ENCODE measurements around the gene CMTM1. TPM values are rescaled to one million over a fixed set of nuclear protein-coding genes. Genes with fewer than 3 reads are reported as not detected.

Gene CMTM1
- total RNA-seq, 4 donors from 2014 or later, result 2.0 to 5.1 (median 2.1) TPM; not detected in 1

DNA sequence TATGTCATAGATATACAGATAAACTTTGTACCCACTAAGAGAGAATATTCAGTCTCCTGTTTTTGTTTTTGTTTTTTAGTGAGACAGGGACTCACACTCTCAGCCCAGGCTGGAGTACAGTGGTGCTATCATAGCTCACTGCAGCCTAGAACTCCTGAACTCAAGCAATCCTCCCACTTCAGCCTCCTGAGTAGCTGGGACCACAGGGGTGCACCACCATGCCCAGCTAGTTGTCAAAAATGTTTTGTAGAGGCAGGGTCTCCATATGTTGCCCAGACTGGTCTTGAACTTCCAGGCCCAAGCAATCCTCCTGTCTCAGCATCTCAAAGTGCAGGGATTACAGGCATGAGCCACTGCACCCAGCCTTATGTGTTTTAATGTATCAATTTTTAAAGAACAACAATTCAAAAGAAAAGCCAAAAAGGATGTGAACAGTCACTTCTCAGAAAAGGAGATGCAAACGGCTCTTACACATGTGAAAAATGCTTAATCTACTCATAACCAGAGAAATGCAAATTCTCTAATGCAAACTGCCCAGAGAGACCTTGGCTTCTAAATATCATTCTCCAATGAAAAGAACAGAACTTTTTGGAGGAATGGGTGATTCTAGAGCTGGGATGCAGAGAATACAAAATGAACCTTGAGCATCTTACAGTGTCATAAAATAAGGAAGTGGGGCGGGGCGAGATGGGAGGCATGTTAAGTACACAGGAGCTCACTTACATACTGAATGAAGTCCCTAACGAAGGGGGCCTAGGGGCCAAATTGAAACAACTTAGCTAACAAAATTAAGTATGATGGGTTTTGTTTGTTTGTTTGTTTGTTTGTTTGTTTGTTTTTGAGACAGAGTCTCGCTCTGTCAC lies 31.0 kb downstream of the CMTM1 start:
- DNase-seq (ENCODE audit: low spot score in 2 of 2), result no peak
- H3K36me3 ChIP-seq, result no peaks in the 10 kb centered on the region
- TF ChIP-seq POLR2A (IDR thresholded peaks at IDR 0.05), result no peak
- TF ChIP-seq EP300 (IDR thresholded peaks at IDR 0.05), result no peak
- TF ChIP-seq, protein P1, sequence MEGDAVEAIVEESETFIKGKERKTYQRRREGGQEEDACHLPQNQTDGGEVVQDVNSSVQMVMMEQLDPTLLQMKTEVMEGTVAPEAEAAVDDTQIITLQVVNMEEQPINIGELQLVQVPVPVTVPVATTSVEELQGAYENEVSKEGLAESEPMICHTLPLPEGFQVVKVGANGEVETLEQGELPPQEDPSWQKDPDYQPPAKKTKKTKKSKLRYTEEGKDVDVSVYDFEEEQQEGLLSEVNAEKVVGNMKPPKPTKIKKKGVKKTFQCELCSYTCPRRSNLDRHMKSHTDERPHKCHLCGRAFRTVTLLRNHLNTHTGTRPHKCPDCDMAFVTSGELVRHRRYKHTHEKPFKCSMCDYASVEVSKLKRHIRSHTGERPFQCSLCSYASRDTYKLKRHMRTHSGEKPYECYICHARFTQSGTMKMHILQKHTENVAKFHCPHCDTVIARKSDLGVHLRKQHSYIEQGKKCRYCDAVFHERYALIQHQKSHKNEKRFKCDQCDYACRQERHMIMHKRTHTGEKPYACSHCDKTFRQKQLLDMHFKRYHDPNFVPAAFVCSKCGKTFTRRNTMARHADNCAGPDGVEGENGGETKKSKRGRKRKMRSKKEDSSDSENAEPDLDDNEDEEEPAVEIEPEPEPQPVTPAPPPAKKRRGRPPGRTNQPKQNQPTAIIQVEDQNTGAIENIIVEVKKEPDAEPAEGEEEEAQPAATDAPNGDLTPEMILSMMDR (IDR thresholded peaks at IDR 0.05), result no peak
- H3K27ac ChIP-seq, result no peak overlapping the region
- no peak overlapping the region for H3K4me3 ChIP-seq
- WGBS, 2 donors, result 82 to 87% methylated on average over 5 of the region's 5 CpGs
- H3K4me1 ChIP-seq, result peaks cover 0 to 4% (median 0%) of the 10 kb centered on the region in 4 donors
- H3K27me3 ChIP-seq, result no peaks in the 10 kb centered on the region
- H3K9me3 ChIP-seq, result peaks cover 0 to 8% (median 0%) of the 10 kb centered on the region in 4 donors

DNA sequence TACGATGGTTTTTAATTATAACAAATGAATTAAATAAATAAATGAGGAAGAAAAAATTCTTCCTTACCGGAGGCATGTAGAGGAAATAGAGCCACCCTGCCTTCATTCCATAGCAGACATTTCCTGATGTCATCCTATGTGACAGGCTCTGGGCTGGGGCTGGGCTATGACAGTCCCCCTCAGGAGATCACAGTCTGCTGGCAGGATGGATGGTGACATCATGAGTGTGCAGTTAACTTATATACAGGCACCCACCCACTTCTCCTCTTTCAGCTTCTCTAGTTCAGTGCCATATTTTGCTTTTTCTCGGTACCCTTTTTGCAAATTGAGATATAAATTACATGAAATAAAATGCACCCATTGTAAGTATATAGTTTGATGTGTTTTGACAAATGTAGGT lies 31.9 kb downstream of the CMTM1 start:
- Histone ChIP-seq H3K4me3 (no peak overlapping the region), H3K36me3 (no peaks in the 10 kb centered on the region), H3K27ac (no peak overlapping the region), H3K27me3 (no peaks in the 10 kb centered on the region), H3K9me3 (peaks cover 0 to 8% (median 0%) of the 10 kb centered on the region in 4 donors), H3K4me1 (peaks cover 0 to 10% (median under 1%) of the 10 kb centered on the region in 4 donors)
- no peak for DNase-seq (ENCODE audit: low spot score in 2 of 2)
- WGBS, 2 donors, result 59 to 71% methylated on average over 3 of the region's 3 CpGs
- TF ChIP-seq POLR2A (IDR thresholded peaks at IDR 0.05) (no peak), EP300 (IDR thresholded peaks at IDR 0.05) (no peak)
- TF ChIP-seq, protein P1 (IDR thresholded peaks at IDR 0.05), result no peak

DNA sequence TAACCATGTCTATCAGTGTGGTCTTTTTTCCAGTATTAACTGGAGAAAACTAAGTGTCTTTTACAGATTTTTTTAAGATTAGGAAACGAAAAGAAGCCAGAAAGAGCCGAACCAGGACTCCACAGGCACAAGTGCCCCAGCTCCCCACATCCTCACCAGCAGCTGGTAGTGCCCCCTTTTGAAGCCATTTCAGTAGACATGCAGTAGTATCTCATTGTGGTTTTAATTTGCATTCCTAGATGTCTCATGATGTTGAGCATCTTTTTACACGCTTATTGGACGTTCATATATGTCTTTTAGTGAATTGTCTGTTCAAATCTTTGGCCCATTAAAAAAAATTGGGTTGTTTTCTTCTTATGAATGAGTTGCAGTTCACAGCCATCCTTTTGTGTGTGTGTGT lies 33.5 kb downstream of the CMTM1 start:
- H3K9me3 ChIP-seq, result no peaks in the 10 kb centered on the region
- H3K36me3 ChIP-seq, result no peaks in the 10 kb centered on the region
- DNase-seq (ENCODE audit: low spot score in 2 of 2), result no peak
- 80 to 86% methylated on average over 4 of the region's 4 CpGs for WGBS, 2 donors
- TF ChIP-seq, protein P1 (IDR thresholded peaks at IDR 0.05), result no peak
- no peak for TF ChIP-seq EP300 (IDR thresholded peaks at IDR 0.05)
- TF ChIP-seq POLR2A (IDR thresholded peaks at IDR 0.05), result no peak
- H3K4me1 ChIP-seq, result peaks cover 0 to 21% (median 3%) of the 10 kb centered on the region in 4 donors
- no peak overlapping the region for H3K27ac ChIP-seq
- no peak overlapping the region for H3K4me3 ChIP-seq
- H3K27me3 ChIP-seq, result no peaks in the 10 kb centered on the region

DNA sequence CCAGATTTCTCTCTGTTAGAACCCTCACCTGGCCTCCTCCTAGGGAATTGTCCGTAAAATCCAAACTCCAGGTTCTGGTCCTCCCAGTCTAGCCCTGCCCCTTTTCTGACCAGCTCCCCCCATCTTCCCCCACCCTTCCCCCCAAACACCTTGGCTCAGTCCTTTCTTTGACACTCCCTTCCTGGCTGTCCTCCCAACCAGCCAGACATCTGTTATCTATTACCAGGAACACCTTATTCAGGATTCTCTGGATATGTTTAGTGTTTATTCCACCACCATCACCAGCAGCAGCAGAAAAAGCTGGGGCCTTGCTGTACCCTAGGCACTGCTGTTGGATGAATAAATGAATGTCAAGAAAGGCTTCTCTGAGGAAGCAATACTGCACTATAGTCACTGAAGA lies 34.2 kb downstream of the CMTM1 start:
- 86 to 96% methylated on average over 1 of the region's 1 CpG for WGBS, 2 donors
- TF ChIP-seq POLR2A (IDR thresholded peaks at IDR 0.05), result no peak
- TF ChIP-seq, protein P1 (IDR thresholded peaks at IDR 0.05), result no peak
- TF ChIP-seq EP300 (IDR thresholded peaks at IDR 0.05), result no peak
- H3K4me3 ChIP-seq, result no peak overlapping the region
- no peaks in the 10 kb centered on the region for H3K36me3 ChIP-seq
- no peaks in the 10 kb centered on the region for H3K27me3 ChIP-seq
- H3K9me3 ChIP-seq, result no peaks in the 10 kb centered on the region
- no peak for DNase-seq (ENCODE audit: low spot score in 2 of 2)
- H3K27ac ChIP-seq, result no peak overlapping the region
- H3K4me1 ChIP-seq, result peaks cover 0 to 21% (median 3%) of the 10 kb centered on the region in 4 donors

DNA sequence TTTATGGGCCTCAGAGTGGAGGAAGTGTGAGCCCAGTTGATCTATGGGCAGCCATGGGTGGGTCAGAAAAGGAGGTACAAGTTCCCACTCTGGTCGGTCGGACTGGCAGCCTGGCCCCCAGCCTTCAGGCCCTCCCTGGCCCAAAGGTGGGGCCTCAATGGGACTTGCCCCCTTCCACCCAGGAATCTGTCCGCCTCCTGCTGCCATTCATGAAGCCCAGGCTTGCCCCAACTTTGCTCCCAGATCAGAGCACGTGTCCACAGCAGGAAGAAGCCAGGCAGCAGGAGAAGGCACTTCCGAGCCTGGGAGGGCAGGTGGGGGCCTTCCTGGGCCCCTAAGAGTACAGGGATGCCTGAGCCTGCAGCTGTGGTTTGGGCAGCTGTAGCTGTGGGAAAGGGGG lies 35.2 kb downstream of the CMTM1 start:
- Histone ChIP-seq H3K4me3 (no peak overlapping the region), H3K27ac (no peak overlapping the region), H3K4me1 (peaks cover 0 to 31% (median 3%) of the 10 kb centered on the region in 4 donors), H3K27me3 (no peaks in the 10 kb centered on the region), H3K9me3 (no peaks in the 10 kb centered on the region), H3K36me3 (no peaks in the 10 kb centered on the region)
- TF ChIP-seq POLR2A (IDR thresholded peaks at IDR 0.05) (no peak), EP300 (IDR thresholded peaks at IDR 0.05) (no peak)
- DNase-seq (ENCODE audit: low spot score in 2 of 2), result no peak
- WGBS, 2 donors, result 96% methylated on average over 5 of the region's 5 CpGs; no CpG with 5 or more reads in 1 of the 2 donors
